Measurements from ENCODE around the gene PECR.
"Not testable (repeated sequence)": the region's sequence is repeated elsewhere in the genome, so short reads cannot be mapped to it uniquely, and the experiment has no call there.

Gene PECR

GRCh38 chr2:216086207-216086893 lies 4.7 kb upstream of the PECR start:
- TF ChIP-seq CTCF (IDR thresholded peaks at IDR 0.05; ENCODE audit: low read depth, low read length) = no peak
- no peak overlapping the region for H3K4me3 ChIP-seq (ENCODE audit: low read depth, low read length)

GRCh38 chr2:216084547-216084946 lies 2.9 kb upstream of the PECR start:
- TF ChIP-seq CTCF (IDR thresholded peaks at IDR 0.05; ENCODE audit: low read depth, low read length) = no peak
- no peak overlapping the region for H3K4me3 ChIP-seq (ENCODE audit: low read depth, low read length)

GRCh38 chr2:216083464-216084281 lies 2.1 kb upstream of the PECR start:
- no peak overlapping the region for H3K4me3 ChIP-seq (ENCODE audit: low read depth, low read length)
- TF ChIP-seq CTCF (IDR thresholded peaks at IDR 0.05; ENCODE audit: low read depth, low read length) = no peak

GRCh38 chr2:216082805-216083204 lies 1.2 kb upstream of the PECR start:
- no peak for TF ChIP-seq CTCF (IDR thresholded peaks at IDR 0.05; ENCODE audit: low read depth, low read length)
- no peak overlapping the region for H3K4me3 ChIP-seq (ENCODE audit: low read depth, low read length)

- H3K4me3 ChIP-seq (ENCODE audit: low read depth, low read length) = peak overlapping the region; percentile 76
- TF ChIP-seq CTCF (IDR thresholded peaks at IDR 0.05; ENCODE audit: low read depth, low read length) = no peak
These were observed 605 bp upstream of the PECR start for GRCh38 chr2:216082117-216082711.

- peak overlapping the region; percentile 76 for H3K4me3 ChIP-seq (ENCODE audit: low read depth, low read length)
- no peak for TF ChIP-seq CTCF (IDR thresholded peaks at IDR 0.05; ENCODE audit: low read depth, low read length)
These were observed 597 bp downstream of the PECR start for GRCh38 chr2:216081012-216081411.

GRCh38 chr2:216080048-216080447 lies 1.6 kb downstream of the PECR start:
- H3K4me3 ChIP-seq (ENCODE audit: low read depth, low read length) = not testable (repeated sequence)

Measured in WI38 (cell line).